IMR-90 (cell line): ENCODE measurements around the gene NTNG2.

Experiments used
- BHLHE40 ChIP-seq: fragments of 150-350 bp; IDR thresholded peaks from 2 replicates; pipeline ENCODE4 v1.6.1; 2016; ENCODE audit warnings: mild to moderate bottlenecking, low read depth, low read length
- CEBPB ChIP-seq: IDR thresholded peaks from 2 replicates; pipeline ENCODE4 v1.6.1; 2012; ENCODE audit warnings: low read depth, low read length, improper control_type of control experiment
- CTCF ChIP-seq: conservative IDR thresholded peaks from 2 replicates; pipeline ENCODE4 v1.5.1; 2012; ENCODE audit warnings: mild to moderate bottlenecking, low read depth, low read length, improper control_type of control experiment
- ELK1 ChIP-seq: fragments of 150-350 bp; IDR thresholded peaks from 2 replicates; pipeline ENCODE4 v1.6.1; 2016; ENCODE audit warnings: low read depth, mild to moderate bottlenecking, low read length, moderate library complexity, borderline replicate concordance
- MAFK ChIP-seq: IDR thresholded peaks from 2 replicates; pipeline ENCODE4 v1.6.1; 2012; ENCODE audit warnings: low read depth, low read length, improper control_type of control experiment
- MXI1 ChIP-seq: IDR thresholded peaks from 2 replicates; pipeline ENCODE4 v1.6.1; 2012; ENCODE audit warnings: low read depth, mild to moderate bottlenecking, low read length, moderate library complexity, borderline replicate concordance
- POLR2A ChIP-seq: IDR thresholded peaks from 2 replicates; pipeline ENCODE4 v1.6.1; 2012; ENCODE audit warnings: mild to moderate bottlenecking, low read depth, low read length
- RAD21 ChIP-seq: IDR thresholded peaks from 2 replicates; pipeline ENCODE4 v1.6.1; 2012; ENCODE audit warnings: low read length, improper control_type of control experiment
- SMC3 ChIP-seq: fragments of 150-350 bp; IDR thresholded peaks from 2 replicates; pipeline ENCODE4 v1.6.1; 2016; ENCODE audit warnings: low read depth, mild to moderate bottlenecking, antibody characterized with exemption, low read length, moderate library complexity
- USF2 ChIP-seq: fragments of 150-350 bp; IDR thresholded peaks from 2 replicates; pipeline ENCODE4 v1.6.1; 2017; ENCODE audit warnings: mild to moderate bottlenecking, antibody characterized with exemption, low read length, low read depth

- TF ChIP-seq CTCF (no peak), POLR2A (no peak), MAFK (no peak), SMC3 (no peak), RAD21 (no peak), USF2 (no peak), BHLHE40 (no peak), CEBPB (no peak), ELK1 (no peak), MXI1 (no peak)
Observed at GRCh38 chr9:132283165-132283564, 121.3 kb downstream of the NTNG2 start.
